ENCODE measurements around the gene GP1BB. TPM values are rescaled to one million over a fixed set of nuclear protein-coding genes. Genes with fewer than 3 reads are reported as not detected.
"Not testable (repeated sequence)": the region's sequence is repeated elsewhere in the genome, so short reads cannot be mapped to it uniquely, and the experiment has no call there.

The GP1BB gene
- total RNA-seq, 1 donor from 2014 or later, result 4.6 TPM

DNA sequence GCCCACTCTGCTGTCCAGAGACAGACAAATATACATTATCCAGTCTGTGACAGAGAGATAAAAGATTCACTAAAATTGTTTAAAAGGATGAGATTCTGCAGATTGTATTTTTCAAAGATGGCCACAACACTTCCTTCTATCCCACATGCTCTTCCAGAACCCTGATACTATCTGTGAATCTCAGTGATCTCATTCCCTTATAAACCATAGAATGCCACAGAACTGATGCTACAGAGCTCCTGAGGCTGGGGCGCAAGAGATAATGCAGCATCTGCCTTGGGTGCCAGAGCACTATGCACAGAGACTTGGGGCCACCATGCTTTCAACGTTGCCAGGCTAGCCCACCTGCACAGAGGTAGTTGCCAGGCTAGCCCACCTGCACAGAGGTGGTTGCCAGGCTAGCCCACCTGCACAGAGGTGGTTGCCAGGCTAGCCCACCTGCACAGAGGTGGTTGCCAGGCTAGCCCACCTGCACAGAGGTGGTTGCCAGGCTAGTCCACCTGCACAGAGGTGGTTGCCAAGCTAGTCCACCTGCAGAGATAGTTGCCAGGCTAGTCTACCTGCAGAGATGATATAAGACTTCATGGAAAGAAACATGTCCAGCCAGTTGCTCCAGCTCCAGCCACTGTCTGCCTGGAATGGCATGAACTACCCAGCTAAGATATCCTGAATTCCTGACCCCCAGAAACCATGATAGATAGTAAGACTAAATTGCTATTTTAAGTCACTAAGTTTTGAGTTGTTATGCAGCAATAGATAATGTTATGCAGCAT, 26.6 kb upstream of the GP1BB start:
- peaks cover 5% of the 10 kb centered on the region for H3K4me1 Mint-ChIP-seq
- DNase-seq (ENCODE audit: low read depth, low spot score), result no peak
- no peak overlapping the region for H3K4me3 Mint-ChIP-seq
- H3K36me3 Mint-ChIP-seq (ENCODE audit: low read depth), result no peaks in the 10 kb centered on the region
- H3K27ac Mint-ChIP-seq (ENCODE audit: unreplicated experiment), result no peak overlapping the region
- H3K27me3 Mint-ChIP-seq (ENCODE audit: low read depth), result peaks cover 2% of the 10 kb centered on the region
- no peaks in the 10 kb centered on the region for H3K9me3 Mint-ChIP-seq
- TF ChIP-seq, protein P1, sequence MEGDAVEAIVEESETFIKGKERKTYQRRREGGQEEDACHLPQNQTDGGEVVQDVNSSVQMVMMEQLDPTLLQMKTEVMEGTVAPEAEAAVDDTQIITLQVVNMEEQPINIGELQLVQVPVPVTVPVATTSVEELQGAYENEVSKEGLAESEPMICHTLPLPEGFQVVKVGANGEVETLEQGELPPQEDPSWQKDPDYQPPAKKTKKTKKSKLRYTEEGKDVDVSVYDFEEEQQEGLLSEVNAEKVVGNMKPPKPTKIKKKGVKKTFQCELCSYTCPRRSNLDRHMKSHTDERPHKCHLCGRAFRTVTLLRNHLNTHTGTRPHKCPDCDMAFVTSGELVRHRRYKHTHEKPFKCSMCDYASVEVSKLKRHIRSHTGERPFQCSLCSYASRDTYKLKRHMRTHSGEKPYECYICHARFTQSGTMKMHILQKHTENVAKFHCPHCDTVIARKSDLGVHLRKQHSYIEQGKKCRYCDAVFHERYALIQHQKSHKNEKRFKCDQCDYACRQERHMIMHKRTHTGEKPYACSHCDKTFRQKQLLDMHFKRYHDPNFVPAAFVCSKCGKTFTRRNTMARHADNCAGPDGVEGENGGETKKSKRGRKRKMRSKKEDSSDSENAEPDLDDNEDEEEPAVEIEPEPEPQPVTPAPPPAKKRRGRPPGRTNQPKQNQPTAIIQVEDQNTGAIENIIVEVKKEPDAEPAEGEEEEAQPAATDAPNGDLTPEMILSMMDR (conservative IDR thresholded peaks at IDR 0.05), result no peak

DNA sequence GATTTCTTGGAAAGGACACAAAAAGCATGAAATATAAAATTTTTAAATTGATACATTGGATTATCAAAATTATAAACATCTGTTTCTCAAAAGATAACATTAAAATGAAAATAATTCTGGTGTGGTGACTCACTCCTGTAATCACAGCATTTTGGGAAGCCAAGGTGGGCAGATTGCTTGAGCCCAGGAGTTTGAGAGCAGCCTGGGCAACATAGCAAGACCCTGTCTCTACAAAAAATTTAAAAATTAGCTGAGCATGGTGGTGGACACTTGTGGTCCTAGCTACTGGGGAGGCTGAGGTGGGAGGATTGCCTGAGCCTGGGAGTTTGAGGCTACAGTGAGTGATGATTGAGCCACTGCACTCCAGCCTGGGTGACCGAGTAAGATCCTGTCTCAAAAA, 25.5 kb upstream of the GP1BB start:
- not testable (repeated sequence) for H3K27me3 Mint-ChIP-seq (ENCODE audit: low read depth); H3K4me1 Mint-ChIP-seq; H3K36me3 Mint-ChIP-seq (ENCODE audit: low read depth); H3K4me3 Mint-ChIP-seq; H3K27ac Mint-ChIP-seq (ENCODE audit: unreplicated experiment); H3K9me3 Mint-ChIP-seq; DNase-seq (ENCODE audit: low read depth, low spot score)

DNA sequence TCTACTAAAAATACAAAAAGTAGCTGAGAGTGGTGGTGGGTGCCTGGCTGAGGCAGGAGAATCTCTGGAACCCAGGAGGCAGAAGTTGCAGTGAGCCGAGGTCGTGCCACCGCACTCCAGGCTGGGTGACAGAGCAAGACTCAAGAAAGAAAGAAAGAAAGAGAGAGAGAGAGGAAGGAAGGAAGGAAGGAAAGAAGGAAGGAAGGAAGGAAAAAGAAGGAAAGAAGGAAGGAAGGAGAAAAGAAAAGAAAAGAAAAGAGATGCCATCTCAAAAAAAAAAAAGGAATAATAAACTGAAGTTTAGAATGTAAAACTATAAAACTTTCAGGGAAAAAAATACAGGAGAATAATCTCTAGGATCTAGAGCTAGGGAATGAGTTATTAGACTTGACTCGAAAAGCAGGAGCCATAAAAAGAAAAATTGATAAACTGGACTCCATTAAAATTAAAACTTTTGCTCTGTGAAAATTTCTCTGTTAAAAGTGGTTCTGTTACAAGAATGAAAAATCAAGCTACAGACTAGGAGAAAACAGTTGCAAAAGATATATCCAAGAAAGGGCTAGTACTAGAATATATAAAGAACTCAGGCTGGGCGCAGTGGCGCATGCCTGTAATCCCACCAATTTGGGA, 22.4 kb upstream of the GP1BB start:
- DNase-seq (ENCODE audit: low read depth, low spot score), result no peak
- Mint-ChIP-seq H3K4me3 (no peak overlapping the region), H3K27me3 (ENCODE audit: low read depth) (peaks cover 6% of the 10 kb centered on the region), H3K4me1 (peaks cover 3% of the 10 kb centered on the region), H3K36me3 (ENCODE audit: low read depth) (no peaks in the 10 kb centered on the region), H3K27ac (ENCODE audit: unreplicated experiment) (no peak overlapping the region), H3K9me3 (no peaks in the 10 kb centered on the region)
- TF ChIP-seq, protein P1 (conservative IDR thresholded peaks at IDR 0.05), result no peak

DNA sequence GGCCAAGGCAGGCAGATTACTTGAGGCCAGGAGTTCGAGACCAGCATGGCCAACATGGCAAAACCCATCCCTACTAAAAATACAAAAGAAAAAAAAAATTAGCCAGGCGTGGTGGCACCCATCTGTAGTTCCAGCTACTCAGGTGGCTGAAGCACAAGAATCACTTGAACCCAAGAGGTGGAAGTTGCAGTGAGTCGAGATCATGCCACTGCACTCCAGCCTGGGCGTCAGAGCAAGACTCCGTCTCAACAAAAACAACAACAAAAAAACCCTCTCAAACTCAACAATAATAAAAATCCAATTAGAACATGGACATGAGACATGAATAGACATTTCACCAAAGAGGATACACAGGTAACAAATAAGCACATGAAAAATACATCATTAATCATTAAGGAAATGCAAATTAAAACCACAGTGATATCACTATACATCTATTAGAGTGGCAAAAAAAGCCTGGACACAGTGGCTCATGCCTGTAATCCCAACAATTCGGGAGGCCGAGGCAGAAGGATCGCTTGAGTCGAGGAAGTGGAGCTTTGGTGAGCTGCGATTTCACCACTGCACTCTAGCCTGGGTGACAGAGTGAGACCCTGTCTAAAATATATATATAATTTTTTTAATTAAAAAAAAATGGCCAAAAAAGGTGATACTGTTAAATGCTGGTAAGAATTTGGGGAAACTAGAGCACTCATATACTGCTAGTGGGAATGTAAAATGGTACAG, 21.8 kb upstream of the GP1BB start:
- H3K4me3 Mint-ChIP-seq, result no peak overlapping the region
- TF ChIP-seq, protein P1 (conservative IDR thresholded peaks at IDR 0.05), result no peak
- H3K27ac Mint-ChIP-seq (ENCODE audit: unreplicated experiment), result peak overlapping the region; percentile 12
- no peaks in the 10 kb centered on the region for H3K36me3 Mint-ChIP-seq (ENCODE audit: low read depth)
- H3K4me1 Mint-ChIP-seq, result peaks cover 3% of the 10 kb centered on the region
- DNase-seq (ENCODE audit: low read depth, low spot score), result no peak
- H3K9me3 Mint-ChIP-seq, result no peaks in the 10 kb centered on the region
- H3K27me3 Mint-ChIP-seq (ENCODE audit: low read depth), result peaks cover 6% of the 10 kb centered on the region

GRCh38 chr22:19703869-19704268, 19.5 kb upstream of the GP1BB start:
- Mint-ChIP-seq H3K27me3 (ENCODE audit: low read depth) (peaks cover 6% of the 10 kb centered on the region), H3K4me1 (peaks cover 3% of the 10 kb centered on the region), H3K27ac (ENCODE audit: unreplicated experiment) (no peak overlapping the region), H3K9me3 (no peaks in the 10 kb centered on the region), H3K4me3 (no peak overlapping the region), H3K36me3 (ENCODE audit: low read depth) (no peaks in the 10 kb centered on the region)
- TF ChIP-seq, protein P1 (conservative IDR thresholded peaks at IDR 0.05), result no peak
- DNase-seq (ENCODE audit: low read depth, low spot score), result no peak
